HepG2 (cell line): Measurements from ENCODE around the gene RCBTB1. TPM values are rescaled to one million over a fixed set of nuclear protein-coding genes. Genes with fewer than 3 reads are reported as not detected.

Source experiments
- ARNT2 ChIP-seq: sonication (generic); formaldehyde crosslinking; IDR thresholded peaks from 2 replicates; pipeline ENCODE4 v1.8.0; 2022; ENCODE audit warnings: mild to moderate bottlenecking, low read depth, missing genetic modification reagents, moderate library complexity
- DPF2 ChIP-seq: sonication (generic); formaldehyde crosslinking; IDR thresholded peaks from 2 replicates; pipeline ENCODE4 v1.4.0; 2020; ENCODE audit warnings: mild to moderate bottlenecking, low read depth, missing genetic modification reagents, borderline replicate concordance
- GABPA ChIP-seq, 2 experiments: IDR thresholded peaks; 2 replicates each; pipeline ENCODE4 v1.6.1; 2011 to 2016; ENCODE audit warnings: low read depth in 2 of 2, low read length in 1 of 2, missing biosample characterization in 1 of 2, missing genetic modification characterization in 1 of 2
- GRHL1 ChIP-seq: sonication (generic); formaldehyde crosslinking; conservative IDR thresholded peaks from 2 replicates; pipeline ENCODE4 v1.8.0; 2022; ENCODE audit warnings: missing genetic modification reagents
- IRF1 ChIP-seq: sonication (generic); formaldehyde crosslinking; IDR thresholded peaks from 2 replicates; pipeline ENCODE4 v1.4.0; 2020; ENCODE audit warnings: low read depth, mild to moderate bottlenecking, missing genetic modification reagents
- NR3C1 ChIP-seq: sonication (generic); formaldehyde crosslinking; IDR thresholded peaks from 2 replicates; pipeline ENCODE4 v1.4.0; 2020; ENCODE audit warnings: missing genetic modification reagents
- PHF21A ChIP-seq: sonication (generic); formaldehyde crosslinking; IDR thresholded peaks from 2 replicates; pipeline ENCODE4 v1.5.0; 2020; ENCODE audit warnings: mild to moderate bottlenecking, missing genetic modification reagents
- POLR2G ChIP-seq: fragments of 200-400 bp; formaldehyde crosslinking; IDR thresholded peaks from 2 replicates; pipeline ENCODE4 v1.6.1; 2018; ENCODE audit warnings: mild to moderate bottlenecking, low read depth, low read length, moderate library complexity
- RERE ChIP-seq: IDR thresholded peaks from 2 replicates; pipeline ENCODE4 v1.6.1; 2016; ENCODE audit warnings: low read depth, missing genetic modification reagents, missing compliant biosample characterization
- SMARCC2 ChIP-seq: fragments of 450-650 bp; IDR thresholded peaks from 2 replicates; pipeline ENCODE4 v1.6.1; 2017; ENCODE audit warnings: antibody characterized with exemption, mild to moderate bottlenecking
- ZNF292 ChIP-seq: sonication (generic); formaldehyde crosslinking; IDR thresholded peaks from 2 replicates; pipeline ENCODE4 v1.8.1; 2022; ENCODE audit warnings: mild to moderate bottlenecking, low read depth, missing genetic modification reagents, borderline replicate concordance
- ZNF317 ChIP-seq: sonication (generic); formaldehyde crosslinking; IDR thresholded peaks from 2 replicates; pipeline ENCODE4 v1.5.0; 2020; ENCODE audit warnings: mild to moderate bottlenecking, missing genetic modification reagents
- ZNF44 ChIP-seq: sonication (generic); formaldehyde crosslinking; IDR thresholded peaks from 2 replicates; pipeline ENCODE4 v1.5.1; 2020; ENCODE audit warnings: mild to moderate bottlenecking, missing genetic modification reagents
- ZNF503 ChIP-seq: sonication (generic); formaldehyde crosslinking; IDR thresholded peaks from 2 replicates; pipeline ENCODE4 v1.4.0; 2020; ENCODE audit warnings: missing genetic modification reagents
- ZNF629 ChIP-seq: sonication (generic); formaldehyde crosslinking; conservative IDR thresholded peaks from 2 replicates; pipeline ENCODE4 v1.5.0; 2020; ENCODE audit warnings: missing genetic modification reagents
- ZNF678 ChIP-seq: sonication (generic); formaldehyde crosslinking; IDR thresholded peaks from 2 replicates; pipeline ENCODE4 v1.4.0; 2020; ENCODE audit warnings: mild to moderate bottlenecking, missing genetic modification reagents
- ZNF790 ChIP-seq: sonication (generic); formaldehyde crosslinking; IDR thresholded peaks from 2 replicates; pipeline ENCODE4 v1.8.0; 2022; ENCODE audit warnings: missing genetic modification reagents, mild to moderate bottlenecking, borderline replicate concordance
- ZSCAN12 ChIP-seq: sonication (generic); formaldehyde crosslinking; IDR thresholded peaks from 2 replicates; pipeline ENCODE4 v1.9.0; 2021; ENCODE audit warnings: mild to moderate bottlenecking, missing genetic modification reagents
- polyA plus RNA-seq, 8 experiments: library from polyadenylated mRNA; depleted of rRNA in 3 of 8; stranded (reverse) in 7 of 8; unstranded in 1 of 8; fragments of >200 nt; fragmentation: Illumina TruSeq in 4 of 8; extraction: Trizol in 4 of 8; gene quantifications; 2 replicates each; pipeline versions ENCODE4 v1.2.1 to v1.2.3, GENCODE V29; 2011 to 2016; ENCODE audit warnings: low read depth in 4 of 8, missing spikeins in 1 of 8, mixed read lengths in 1 of 8; ENCODE audit not compliant: insufficient read depth in 1 of 8
- total RNA-seq, 5 experiments: library from RNA; depleted of rRNA; stranded (reverse); fragments of >200 nt; fragmentation: Illumina TruSeq; extraction: Trizol; gene quantifications; 2 replicates each; pipeline ENCODE4 v1.2.3, GENCODE V29; 2016; ENCODE audit warnings: low read depth in 1 of 5

Gene RCBTB1
- total and polyA plus RNA-seq, 2 of the 13 experiments (the other 11 are each of a cell fraction or from before 2014, with no cell fraction given): 13.4 to 21.6 TPM

- TF ChIP-seq ZNF503 (CRISPR knock-in tag) (no peak), GRHL1 (no peak), PHF21A (CRISPR knock-in tag) (no peak), ZNF317 (CRISPR knock-in tag) (0 out of 2 replicates have a peak, but pooled peaks have one; percentile 56), SMARCC2 (no peak), ZNF292 (0 out of 2 replicates have a peak, but pooled peaks have one; percentile 4), GABPA (IDR thresholded peaks at IDR 0.05; ENCODE audit: low read depth, low read length) (no peak), GABPA (CRISPR knock-in tag; IDR thresholded peaks at IDR 0.05; ENCODE audit: low read depth) (no peak), RERE (CRISPR knock-in tag) (no peak), ARNT2 (CRISPR knock-in tag) (peak; percentile 94), ZNF678 (CRISPR knock-in tag) (no peak), NR3C1 (no peak), DPF2 (no peak), ZSCAN12 (CRISPR knock-in tag) (0 out of 2 replicates have a peak, but pooled peaks have one; percentile 40), ZNF790 (CRISPR knock-in tag) (peak; percentile 64; the same call in 1 of the 2 replicates), ZNF629 (CRISPR knock-in tag) (no peak), ZNF44 (CRISPR knock-in tag) (no peak), IRF1 (CRISPR knock-in tag) (no peak), POLR2G (peak; percentile 71)
Observed at GRCh38 chr13:49585220-49586157, at the start of gene RCBTB1 (continued).
